Esophagus squamous epithelium (tissue), 5 donors: ENCODE measurements around the gene NDFIP1. TPM values are rescaled to one million over a fixed set of nuclear protein-coding genes. Genes with fewer than 3 reads are reported as not detected.

ENCODE experiments used
- DNase-seq: peaks from one replicate; lab custom pipeline; 2025; lab: John Stamatoyannopoulos, UW
- H3K27ac ChIP-seq, 4 donors: fragments of 200-600 bp; sonication (generic); one replicate each; pipeline ENCODE4 v1.5.1; 2016 to 2019; ENCODE audit warnings: mild to moderate bottlenecking in 1 of 4
- H3K27me3 ChIP-seq, 4 donors: fragments of 200-600 bp; sonication (generic); 1 replicate in 3 of 4; 2 replicates in 1 of 4; pipeline versions ENCODE4 v1.5.1 to v1.6.0; 2017 to 2021; ENCODE audit warnings: antibody characterized with exemption in 1 of 4
- H3K36me3 ChIP-seq, 3 donors: fragments of 200-600 bp; sonication (generic); one replicate each; pipeline ENCODE4 v1.5.1; 2016 to 2019
- H3K4me1 ChIP-seq, 3 donors: fragments of 200-600 bp; sonication (generic); one replicate each; pipeline ENCODE4 v1.5.1; 2017 to 2019
- H3K4me3 ChIP-seq, 4 donors: fragments of 200-600 bp; sonication (generic); 1 replicate in 3 of 4; 2 replicates in 1 of 4; pipeline ENCODE4 v1.5.1; 2016 to 2019; ENCODE audit warnings: mild to moderate bottlenecking in 2 of 4, moderate library complexity in 1 of 4
- H3K9me3 ChIP-seq, 3 donors: fragments of 200-600 bp; sonication (generic); one replicate each; pipeline ENCODE4 v1.5.1; 2016 to 2019
- CTCF ChIP-seq, 6 experiments: fragments of 450-650 bp in 4 of 6; fragments of 200-600 bp in 2 of 6; sonication (generic) in 2 of 6; IDR thresholded peaks; one replicate each; pipeline ENCODE4 v1.5.1; 2016 to 2019; ENCODE audit warnings: antibody characterized with exemption in 6 of 6, mild to moderate bottlenecking in 4 of 6, moderate library complexity in 4 of 6
- POLR2A ChIP-seq, 4 donors: fragments of 450-650 bp; IDR thresholded peaks; one replicate each; pipeline ENCODE4 v1.6.1; 2017; ENCODE audit warnings: antibody characterized with exemption in 4 of 4, mild to moderate bottlenecking in 4 of 4, moderate library complexity in 3 of 4
- WGBS, 2 donors: methylation state at CpG; one replicate each; pipeline ENCODE4 v1.1.5; 2018; 5-methylcytosine and 5-hydroxymethylcytosine counted together
- intact Hi-C: fragments of 100-400 bp; cut with DNase I; formaldehyde crosslinking; loops from one replicate; pipeline ENCODE4 v1.15.0; 2022
- total RNA-seq, 4 donors: library from RNA; depleted of rRNA; stranded (reverse); fragments of >200 nt; gene quantifications; one replicate each; pipeline ENCODE4 v1.1.0, GENCODE V29; 2016
- donor health status: DM: yes; HTN: yes; CAD: no.

NDFIP1 gene
- total RNA-seq, 4 donors from 2014 or later: 34.1 to 82.6 (median 38.9) TPM

- 54 to 66% methylated on average over 3 of the region's 3 CpGs for WGBS, 2 donors
- Histone ChIP-seq H3K27me3 (no peaks in the 10 kb centered on the region), H3K4me3 (no peak overlapping the region), H3K36me3 (no peaks in the 10 kb centered on the region), H3K9me3 (no peaks in the 10 kb centered on the region), H3K4me1 (peaks cover 0 to 46% (median 11%) of the 10 kb centered on the region in 3 donors), H3K27ac (peak overlapping the region in 3 of 4 donors; percentile 49 to 84 (median 71))
- intact Hi-C loops: no loop called here
- no peak for DNase-seq
- TF ChIP-seq POLR2A (IDR thresholded peaks at IDR 0.05) (no peak), CTCF (IDR thresholded peaks at IDR 0.05) (no peak)
Measured at GRCh38 chr5:142106061-142106460, 2.5 kb upstream of the NDFIP1 start.

- no peaks in the 10 kb centered on the region for H3K27me3 ChIP-seq
- peak overlapping the region in 2 of 4 donors; percentile 14 to 100 for H3K27ac ChIP-seq
- H3K4me3 ChIP-seq: no peak overlapping the region
- TF ChIP-seq CTCF (IDR thresholded peaks at IDR 0.05) (no peak), POLR2A (IDR thresholded peaks at IDR 0.05) (no peak)
- DNase-seq: no peak
- WGBS, 2 donors: 85 to 90% methylated on average over 2 of the region's 2 CpGs
- no peaks in the 10 kb centered on the region for H3K36me3 ChIP-seq
- no peaks in the 10 kb centered on the region for H3K9me3 ChIP-seq
- intact Hi-C loops: no loop called here
- peaks cover 0 to 55% (median 17%) of the 10 kb centered on the region in 3 donors for H3K4me1 ChIP-seq
Measured at GRCh38 chr5:142107036-142107735, 1.4 kb upstream of the NDFIP1 start.

- peaks cover 0 to 51% (median 16%) of the 10 kb centered on the region in 3 donors for H3K4me1 ChIP-seq
- H3K27ac ChIP-seq: peak overlapping the region; percentile 93 to 100 (median 98)
- DNase-seq: no peak
- WGBS, 2 donors: 74 to 75% methylated on average over 7 to 11 of the region's 11 CpGs
- H3K4me3 ChIP-seq: peak overlapping the region in 3 of 4 donors; percentile 78 to 96 (median 82)
- H3K27me3 ChIP-seq: no peaks in the 10 kb centered on the region
- H3K9me3 ChIP-seq: no peaks in the 10 kb centered on the region
- no peaks in the 10 kb centered on the region for H3K36me3 ChIP-seq
- intact Hi-C loops: no loop called here
- no peak for TF ChIP-seq CTCF (IDR thresholded peaks at IDR 0.05)
- TF ChIP-seq POLR2A (IDR thresholded peaks at IDR 0.05): no peak
Measured at GRCh38 chr5:142107736-142108431, 695 bp upstream of the NDFIP1 start.

- H3K36me3 ChIP-seq: no peaks in the 10 kb centered on the region
- WGBS, 2 donors: 0 to 1% methylated on average over 20 to 21 of the region's 21 CpGs
- no peak for DNase-seq
- intact Hi-C loops: no loop called here
- no peaks in the 10 kb centered on the region for H3K9me3 ChIP-seq
- H3K27ac ChIP-seq: peak overlapping the region; percentile 93 to 100 (median 98)
- TF ChIP-seq CTCF (IDR thresholded peaks at IDR 0.05): no peak
- no peak for TF ChIP-seq POLR2A (IDR thresholded peaks at IDR 0.05)
- no peaks in the 10 kb centered on the region for H3K27me3 ChIP-seq
- H3K4me3 ChIP-seq: peak overlapping the region; percentile 78 to 96 (median 86)
- peaks cover 0 to 58% (median 16%) of the 10 kb centered on the region in 3 donors for H3K4me1 ChIP-seq
Measured at GRCh38 chr5:142109331-142110045, 909 bp downstream of the NDFIP1 start.
